Measurements from ENCODE around the gene MREG.

The MREG gene

GRCh38 chr2:215912299-215912842 is 101.0 kb downstream of the MREG start:
- Mint-ChIP-seq H3K9me3 (no peaks in the 10 kb centered on the region), H3K36me3 (no peaks in the 10 kb centered on the region), H3K27ac (no peak overlapping the region), H3K27me3 (peaks cover 5% of the 10 kb centered on the region), H3K4me1 (no peaks in the 10 kb centered on the region), H3K4me3 (no peak overlapping the region)

- Mint-ChIP-seq H3K36me3 (no peaks in the 10 kb centered on the region), H3K9me3 (no peaks in the 10 kb centered on the region), H3K27ac (no peak overlapping the region), H3K4me3 (no peak overlapping the region), H3K4me1 (no peaks in the 10 kb centered on the region), H3K27me3 (peaks cover 5% of the 10 kb centered on the region)
Measured at GRCh38 chr2:215911301-215912085, 101.9 kb downstream of the MREG start.

- Mint-ChIP-seq H3K27me3 (peaks cover 5% of the 10 kb centered on the region), H3K9me3 (no peaks in the 10 kb centered on the region), H3K4me3 (no peak overlapping the region), H3K4me1 (no peaks in the 10 kb centered on the region), H3K27ac (no peak overlapping the region), H3K36me3 (no peaks in the 10 kb centered on the region)
Measured at GRCh38 chr2:215910180-215910579, 103.2 kb downstream of the MREG start.

GRCh38 chr2:215907147-215907546 is 106.2 kb downstream of the MREG start:
- Mint-ChIP-seq H3K9me3 (no peaks in the 10 kb centered on the region), H3K27ac (no peak overlapping the region), H3K4me3 (no peak overlapping the region), H3K4me1 (no peaks in the 10 kb centered on the region), H3K27me3 (peaks cover 8% of the 10 kb centered on the region), H3K36me3 (no peaks in the 10 kb centered on the region)

GRCh38 chr2:215906458-215906857 is 106.9 kb downstream of the MREG start:
- H3K9me3 Mint-ChIP-seq: no peaks in the 10 kb centered on the region
- H3K4me3 Mint-ChIP-seq: no peak overlapping the region
- H3K36me3 Mint-ChIP-seq: no peaks in the 10 kb centered on the region
- H3K27me3 Mint-ChIP-seq: peaks cover 5% of the 10 kb centered on the region
- H3K4me1 Mint-ChIP-seq: no peaks in the 10 kb centered on the region
- H3K27ac Mint-ChIP-seq: no peak overlapping the region

- Mint-ChIP-seq H3K4me3 (no peak overlapping the region), H3K36me3 (no peaks in the 10 kb centered on the region), H3K9me3 (no peaks in the 10 kb centered on the region), H3K27me3 (peaks cover 5% of the 10 kb centered on the region), H3K27ac (no peak overlapping the region), H3K4me1 (peaks cover 4% of the 10 kb centered on the region)
Measured at GRCh38 chr2:215905691-215906090, 107.7 kb downstream of the MREG start.

GRCh38 chr2:215904101-215904500 is 109.2 kb downstream of the MREG start:
- Mint-ChIP-seq H3K4me3 (no peak overlapping the region), H3K27ac (no peak overlapping the region), H3K4me1 (peaks cover 4% of the 10 kb centered on the region), H3K27me3 (peaks cover 3% of the 10 kb centered on the region), H3K9me3 (no peaks in the 10 kb centered on the region), H3K36me3 (no peaks in the 10 kb centered on the region)

- Mint-ChIP-seq H3K36me3 (no peaks in the 10 kb centered on the region), H3K4me3 (no peak overlapping the region), H3K27ac (no peak overlapping the region), H3K4me1 (peaks cover 4% of the 10 kb centered on the region), H3K9me3 (no peaks in the 10 kb centered on the region), H3K27me3 (peaks cover 3% of the 10 kb centered on the region)
Measured at GRCh38 chr2:215903203-215903602, 110.1 kb downstream of the MREG start.

GRCh38 chr2:215901796-215902195 is 111.6 kb downstream of the MREG start:
- Mint-ChIP-seq H3K4me1 (peaks cover 4% of the 10 kb centered on the region), H3K36me3 (no peaks in the 10 kb centered on the region), H3K27me3 (peaks cover 3% of the 10 kb centered on the region), H3K4me3 (no peak overlapping the region), H3K9me3 (no peaks in the 10 kb centered on the region), H3K27ac (no peak overlapping the region)

GRCh38 chr2:215900843-215901242 is 112.5 kb downstream of the MREG start:
- H3K36me3 Mint-ChIP-seq: no peaks in the 10 kb centered on the region
- peaks cover 4% of the 10 kb centered on the region for H3K4me1 Mint-ChIP-seq
- H3K27me3 Mint-ChIP-seq: peaks cover 3% of the 10 kb centered on the region
- H3K4me3 Mint-ChIP-seq: no peak overlapping the region
- no peaks in the 10 kb centered on the region for H3K9me3 Mint-ChIP-seq
- peak overlapping the region; percentile 46 for H3K27ac Mint-ChIP-seq

GRCh38 chr2:215900203-215900611 is 113.1 kb downstream of the MREG start:
- no peaks in the 10 kb centered on the region for H3K36me3 Mint-ChIP-seq
- no peak overlapping the region for H3K4me3 Mint-ChIP-seq
- H3K27ac Mint-ChIP-seq: no peak overlapping the region
- H3K9me3 Mint-ChIP-seq: no peaks in the 10 kb centered on the region
- H3K27me3 Mint-ChIP-seq: peaks cover 3% of the 10 kb centered on the region
- H3K4me1 Mint-ChIP-seq: peaks cover 4% of the 10 kb centered on the region

GRCh38 chr2:215899141-215900074 is 113.9 kb downstream of the MREG start:
- Mint-ChIP-seq H3K36me3 (no peaks in the 10 kb centered on the region), H3K27ac (no peak overlapping the region), H3K27me3 (peaks cover 2% of the 10 kb centered on the region), H3K4me1 (peaks cover 4% of the 10 kb centered on the region), H3K4me3 (no peak overlapping the region), H3K9me3 (no peaks in the 10 kb centered on the region)

- Mint-ChIP-seq H3K27me3 (peaks cover 2% of the 10 kb centered on the region), H3K36me3 (no peaks in the 10 kb centered on the region), H3K27ac (no peak overlapping the region), H3K4me3 (no peak overlapping the region), H3K9me3 (no peaks in the 10 kb centered on the region), H3K4me1 (peaks cover 4% of the 10 kb centered on the region)
Measured at GRCh38 chr2:215898363-215898762, 115.0 kb downstream of the MREG start.

GRCh38 chr2:215896921-215897320 is 116.4 kb downstream of the MREG start:
- Mint-ChIP-seq H3K27me3 (peaks cover 3% of the 10 kb centered on the region), H3K4me3 (no peak overlapping the region), H3K9me3 (no peaks in the 10 kb centered on the region), H3K27ac (no peak overlapping the region), H3K4me1 (peaks cover 4% of the 10 kb centered on the region), H3K36me3 (no peaks in the 10 kb centered on the region)

- H3K9me3 Mint-ChIP-seq: no peaks in the 10 kb centered on the region
- no peak overlapping the region for H3K27ac Mint-ChIP-seq
- peaks cover 6% of the 10 kb centered on the region for H3K27me3 Mint-ChIP-seq
- no peaks in the 10 kb centered on the region for H3K36me3 Mint-ChIP-seq
- H3K4me1 Mint-ChIP-seq: no peaks in the 10 kb centered on the region
- H3K4me3 Mint-ChIP-seq: no peak overlapping the region
Measured at GRCh38 chr2:215895330-215895729, 118.0 kb downstream of the MREG start.
